Measurements from ENCODE around the gene ALKAL2.

Gene ALKAL2

DNA sequence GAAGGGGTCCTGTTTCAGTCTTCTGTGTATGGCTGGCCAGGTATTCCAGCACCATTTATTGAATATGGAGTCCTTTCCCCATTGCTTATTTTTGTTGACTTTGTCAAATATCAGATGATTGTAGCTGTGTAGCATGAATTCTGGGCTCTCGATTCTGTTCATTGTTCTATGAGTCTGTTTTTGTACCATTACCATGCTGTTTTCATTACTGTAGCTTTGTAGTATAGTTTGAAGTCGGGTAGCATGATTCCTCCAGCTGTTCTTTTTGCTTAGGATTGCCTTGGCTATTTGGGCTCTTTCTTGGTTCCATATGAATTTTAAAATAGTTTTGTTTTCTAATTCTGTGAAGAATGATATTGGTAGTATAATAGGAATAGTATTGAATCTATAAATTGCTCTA, 30.0 kb downstream of the ALKAL2 start:
- no peak for TF ChIP-seq TEAD4 (IDR thresholded peaks at IDR 0.05)
- TF ChIP-seq EGR1 (IDR thresholded peaks at IDR 0.05): no peak
- TF ChIP-seq, protein P1, sequence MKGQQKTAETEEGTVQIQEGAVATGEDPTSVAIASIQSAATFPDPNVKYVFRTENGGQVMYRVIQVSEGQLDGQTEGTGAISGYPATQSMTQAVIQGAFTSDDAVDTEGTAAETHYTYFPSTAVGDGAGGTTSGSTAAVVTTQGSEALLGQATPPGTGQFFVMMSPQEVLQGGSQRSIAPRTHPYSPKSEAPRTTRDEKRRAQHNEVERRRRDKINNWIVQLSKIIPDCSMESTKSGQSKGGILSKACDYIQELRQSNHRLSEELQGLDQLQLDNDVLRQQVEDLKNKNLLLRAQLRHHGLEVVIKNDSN (IDR thresholded peaks at IDR 0.05): no peak
- TF ChIP-seq FOXM1 (IDR thresholded peaks at IDR 0.05; ENCODE audit: borderline replicate concordance, low read depth): no peak
- TF ChIP-seq, protein P2, sequence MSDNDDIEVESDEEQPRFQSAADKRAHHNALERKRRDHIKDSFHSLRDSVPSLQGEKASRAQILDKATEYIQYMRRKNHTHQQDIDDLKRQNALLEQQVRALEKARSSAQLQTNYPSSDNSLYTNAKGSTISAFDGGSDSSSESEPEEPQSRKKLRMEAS (IDR thresholded peaks at IDR 0.05): no peak
- no peak for TF ChIP-seq CEBPB (IDR thresholded peaks at IDR 0.05)
- TF ChIP-seq RAD21 (IDR thresholded peaks at IDR 0.05; ENCODE audit: low read depth): no peak
- no peak for TF ChIP-seq YY1 (IDR thresholded peaks at IDR 0.05; ENCODE audit: low read depth)
- TF ChIP-seq TCF12 (IDR thresholded peaks at IDR 0.05; ENCODE audit: low read depth): no peak
- no peak for TF ChIP-seq TAF1 (IDR thresholded peaks at IDR 0.05; ENCODE audit: low read depth)
- no peak for TF ChIP-seq NFIC (IDR thresholded peaks at IDR 0.05)
- TF ChIP-seq EP300 (IDR thresholded peaks at IDR 0.05; ENCODE audit: borderline replicate concordance): no peak
- TF ChIP-seq ZBTB7A (IDR thresholded peaks at IDR 0.05; ENCODE audit: low read depth): no peak
- no peak for TF ChIP-seq CREB1 (IDR thresholded peaks at IDR 0.05; ENCODE audit: low read depth)
- TF ChIP-seq, protein P3, sequence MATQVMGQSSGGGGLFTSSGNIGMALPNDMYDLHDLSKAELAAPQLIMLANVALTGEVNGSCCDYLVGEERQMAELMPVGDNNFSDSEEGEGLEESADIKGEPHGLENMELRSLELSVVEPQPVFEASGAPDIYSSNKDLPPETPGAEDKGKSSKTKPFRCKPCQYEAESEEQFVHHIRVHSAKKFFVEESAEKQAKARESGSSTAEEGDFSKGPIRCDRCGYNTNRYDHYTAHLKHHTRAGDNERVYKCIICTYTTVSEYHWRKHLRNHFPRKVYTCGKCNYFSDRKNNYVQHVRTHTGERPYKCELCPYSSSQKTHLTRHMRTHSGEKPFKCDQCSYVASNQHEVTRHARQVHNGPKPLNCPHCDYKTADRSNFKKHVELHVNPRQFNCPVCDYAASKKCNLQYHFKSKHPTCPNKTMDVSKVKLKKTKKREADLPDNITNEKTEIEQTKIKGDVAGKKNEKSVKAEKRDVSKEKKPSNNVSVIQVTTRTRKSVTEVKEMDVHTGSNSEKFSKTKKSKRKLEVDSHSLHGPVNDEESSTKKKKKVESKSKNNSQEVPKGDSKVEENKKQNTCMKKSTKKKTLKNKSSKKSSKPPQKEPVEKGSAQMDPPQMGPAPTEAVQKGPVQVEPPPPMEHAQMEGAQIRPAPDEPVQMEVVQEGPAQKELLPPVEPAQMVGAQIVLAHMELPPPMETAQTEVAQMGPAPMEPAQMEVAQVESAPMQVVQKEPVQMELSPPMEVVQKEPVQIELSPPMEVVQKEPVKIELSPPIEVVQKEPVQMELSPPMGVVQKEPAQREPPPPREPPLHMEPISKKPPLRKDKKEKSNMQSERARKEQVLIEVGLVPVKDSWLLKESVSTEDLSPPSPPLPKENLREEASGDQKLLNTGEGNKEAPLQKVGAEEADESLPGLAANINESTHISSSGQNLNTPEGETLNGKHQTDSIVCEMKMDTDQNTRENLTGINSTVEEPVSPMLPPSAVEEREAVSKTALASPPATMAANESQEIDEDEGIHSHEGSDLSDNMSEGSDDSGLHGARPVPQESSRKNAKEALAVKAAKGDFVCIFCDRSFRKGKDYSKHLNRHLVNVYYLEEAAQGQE (IDR thresholded peaks at IDR 0.05; ENCODE audit: low read depth): no peak

DNA sequence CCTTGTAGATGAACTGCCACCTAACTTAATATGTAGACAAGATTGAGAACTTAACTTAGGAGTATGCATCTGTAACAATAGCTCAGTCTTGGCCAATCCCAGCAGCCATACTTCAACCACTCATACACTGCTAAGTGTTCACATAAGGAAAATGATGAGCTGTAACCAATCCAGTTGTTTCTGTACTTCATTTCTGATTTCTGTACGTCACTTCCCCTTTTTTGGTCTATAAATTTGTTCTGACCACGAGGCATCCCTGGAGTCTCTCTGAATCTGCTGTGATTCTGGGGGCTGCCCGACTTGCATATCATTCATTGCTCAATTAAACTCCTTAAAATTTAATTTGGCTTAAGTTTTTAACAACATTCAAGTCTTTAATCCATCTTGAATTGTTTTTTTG, 30.5 kb downstream of the ALKAL2 start:
- TF ChIP-seq TEAD4 (IDR thresholded peaks at IDR 0.05): no peak
- TF ChIP-seq, protein P3 (IDR thresholded peaks at IDR 0.05; ENCODE audit: low read depth): no peak
- TF ChIP-seq CEBPB (IDR thresholded peaks at IDR 0.05): no peak
- TF ChIP-seq ZBTB7A (IDR thresholded peaks at IDR 0.05; ENCODE audit: low read depth): no peak
- TF ChIP-seq TCF12 (IDR thresholded peaks at IDR 0.05; ENCODE audit: low read depth): no peak
- TF ChIP-seq CREB1 (IDR thresholded peaks at IDR 0.05; ENCODE audit: low read depth): no peak
- no peak for TF ChIP-seq TAF1 (IDR thresholded peaks at IDR 0.05; ENCODE audit: low read depth)
- TF ChIP-seq RAD21 (IDR thresholded peaks at IDR 0.05; ENCODE audit: low read depth): no peak
- TF ChIP-seq NFIC (IDR thresholded peaks at IDR 0.05): no peak
- TF ChIP-seq YY1 (IDR thresholded peaks at IDR 0.05; ENCODE audit: low read depth): no peak
- no peak for TF ChIP-seq EP300 (IDR thresholded peaks at IDR 0.05; ENCODE audit: borderline replicate concordance)
- TF ChIP-seq FOXM1 (IDR thresholded peaks at IDR 0.05; ENCODE audit: borderline replicate concordance, low read depth): no peak
- TF ChIP-seq EGR1 (IDR thresholded peaks at IDR 0.05): no peak
- TF ChIP-seq, protein P2 (IDR thresholded peaks at IDR 0.05): no peak
- TF ChIP-seq, protein P1 (IDR thresholded peaks at IDR 0.05): no peak

DNA sequence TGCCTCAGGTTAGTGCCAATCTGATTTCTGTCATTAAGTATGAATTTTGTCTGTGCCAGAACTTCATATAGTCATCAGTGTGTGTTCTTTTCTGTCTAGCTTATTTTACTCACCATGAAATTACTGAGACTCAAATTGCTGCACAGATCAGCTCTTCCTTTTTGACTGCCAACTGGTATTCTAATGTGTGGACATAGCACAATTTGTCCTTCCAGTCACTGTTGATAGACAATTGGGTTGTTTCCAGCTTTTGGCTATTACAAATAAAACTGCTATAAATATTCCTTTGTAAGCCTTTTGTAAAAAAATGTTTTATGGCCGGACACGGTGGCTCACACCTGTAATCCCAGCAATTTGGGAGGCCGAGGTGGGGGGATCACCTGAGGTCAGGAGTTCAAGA, 31.8 kb downstream of the ALKAL2 start:
- TF ChIP-seq, protein P2 (IDR thresholded peaks at IDR 0.05): no peak
- no peak for TF ChIP-seq CEBPB (IDR thresholded peaks at IDR 0.05)
- TF ChIP-seq, protein P3 (IDR thresholded peaks at IDR 0.05; ENCODE audit: low read depth): no peak

DNA sequence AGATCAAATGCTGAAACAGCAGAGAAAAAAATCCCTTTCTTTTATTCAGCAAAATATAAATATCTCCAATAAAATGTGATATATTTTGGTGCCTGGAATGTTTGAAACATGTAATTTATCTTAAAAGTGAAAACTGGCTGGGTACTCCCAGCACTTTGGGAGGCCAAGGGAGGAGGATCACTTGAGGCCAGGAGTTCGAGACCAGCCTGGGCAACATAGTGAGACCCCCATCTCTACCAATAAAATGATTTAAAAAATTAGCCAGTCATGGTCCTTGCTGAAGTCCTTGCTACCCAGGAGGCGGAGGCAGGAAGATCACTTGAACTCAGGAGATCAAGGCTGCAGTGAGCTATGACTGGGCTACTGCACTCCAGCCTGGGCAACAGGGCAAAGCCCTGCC, 32.7 kb downstream of the ALKAL2 start:
- TF ChIP-seq ZBTB7A (IDR thresholded peaks at IDR 0.05; ENCODE audit: low read depth) (no peak), NFIC (IDR thresholded peaks at IDR 0.05) (no peak), YY1 (IDR thresholded peaks at IDR 0.05; ENCODE audit: low read depth) (no peak), EGR1 (IDR thresholded peaks at IDR 0.05) (no peak), EP300 (IDR thresholded peaks at IDR 0.05; ENCODE audit: borderline replicate concordance) (no peak), CREB1 (IDR thresholded peaks at IDR 0.05; ENCODE audit: low read depth) (no peak), RAD21 (IDR thresholded peaks at IDR 0.05; ENCODE audit: low read depth) (no peak), TAF1 (IDR thresholded peaks at IDR 0.05; ENCODE audit: low read depth) (no peak), FOXM1 (IDR thresholded peaks at IDR 0.05; ENCODE audit: borderline replicate concordance, low read depth) (no peak), TCF12 (IDR thresholded peaks at IDR 0.05; ENCODE audit: low read depth) (no peak), CEBPB (IDR thresholded peaks at IDR 0.05) (no peak), TEAD4 (IDR thresholded peaks at IDR 0.05) (no peak)
- TF ChIP-seq, protein P1 (IDR thresholded peaks at IDR 0.05): no peak
- TF ChIP-seq, protein P2 (IDR thresholded peaks at IDR 0.05): no peak
- TF ChIP-seq, protein P3 (IDR thresholded peaks at IDR 0.05; ENCODE audit: low read depth): no peak

Data from Ishikawa (cell line).